ENCODE measurements around the gene VGLL4.

- TF ChIP-seq, protein P1, sequence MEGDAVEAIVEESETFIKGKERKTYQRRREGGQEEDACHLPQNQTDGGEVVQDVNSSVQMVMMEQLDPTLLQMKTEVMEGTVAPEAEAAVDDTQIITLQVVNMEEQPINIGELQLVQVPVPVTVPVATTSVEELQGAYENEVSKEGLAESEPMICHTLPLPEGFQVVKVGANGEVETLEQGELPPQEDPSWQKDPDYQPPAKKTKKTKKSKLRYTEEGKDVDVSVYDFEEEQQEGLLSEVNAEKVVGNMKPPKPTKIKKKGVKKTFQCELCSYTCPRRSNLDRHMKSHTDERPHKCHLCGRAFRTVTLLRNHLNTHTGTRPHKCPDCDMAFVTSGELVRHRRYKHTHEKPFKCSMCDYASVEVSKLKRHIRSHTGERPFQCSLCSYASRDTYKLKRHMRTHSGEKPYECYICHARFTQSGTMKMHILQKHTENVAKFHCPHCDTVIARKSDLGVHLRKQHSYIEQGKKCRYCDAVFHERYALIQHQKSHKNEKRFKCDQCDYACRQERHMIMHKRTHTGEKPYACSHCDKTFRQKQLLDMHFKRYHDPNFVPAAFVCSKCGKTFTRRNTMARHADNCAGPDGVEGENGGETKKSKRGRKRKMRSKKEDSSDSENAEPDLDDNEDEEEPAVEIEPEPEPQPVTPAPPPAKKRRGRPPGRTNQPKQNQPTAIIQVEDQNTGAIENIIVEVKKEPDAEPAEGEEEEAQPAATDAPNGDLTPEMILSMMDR (IDR thresholded peaks at IDR 0.05; ENCODE audit: insufficient read depth, low read length), result no peak
- TF ChIP-seq GABPA (IDR thresholded peaks at IDR 0.05; ENCODE audit: low read depth), result no peak
Observed at GRCh38 chr3:11529281-11529680, 114.4 kb downstream of the VGLL4 start.

Data from HL-60 (cell line).